NCI-H128 (cell line): ENCODE results near the gene EYA4.

ENCODE experiments used
- DNase-seq: peaks from one replicate; lab custom pipeline; 2025; ENCODE audit not compliant: unreplicated experiment; lab: John Stamatoyannopoulos, UW

EYA4 gene

GRCh38 chr6:133241086-133241900 is at the start of gene EYA4:
TSS of gene EYA4 (plus strand) at chr6:133241357. CDS start at chr6:133274781, 33,424 bp downstream.
- no peak for DNase-seq

DNA sequence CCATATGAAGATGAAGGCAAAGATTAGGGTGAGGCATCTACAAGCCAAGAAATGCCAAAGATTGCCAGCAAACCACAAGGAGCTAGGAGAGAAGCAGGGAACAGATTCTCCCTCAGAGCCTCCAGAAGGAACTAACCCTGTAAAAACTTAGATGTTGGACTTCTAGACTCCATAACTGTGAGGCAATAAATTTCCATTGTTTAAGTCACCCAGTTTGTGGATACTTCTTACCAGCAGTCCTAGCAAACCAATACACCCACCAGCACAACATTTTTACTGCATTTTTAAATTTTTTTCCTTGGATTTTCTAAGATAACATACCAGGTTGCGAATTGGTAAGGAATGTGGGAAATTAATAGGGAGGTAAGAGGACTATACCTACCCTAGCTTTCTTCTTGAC is 47.8 kb upstream of the EYA4 start:
- DNase-seq, result no peak

GRCh38 chr6:133198725-133199124 is 42.4 kb upstream of the EYA4 start:
- DNase-seq, result no peak

GRCh38 chr6:133201231-133201630 is 39.9 kb upstream of the EYA4 start:
- no peak for DNase-seq

- no peak for DNase-seq
These were observed 38.4 kb upstream of the EYA4 start for GRCh38 chr6:133202610-133203343.

DNA sequence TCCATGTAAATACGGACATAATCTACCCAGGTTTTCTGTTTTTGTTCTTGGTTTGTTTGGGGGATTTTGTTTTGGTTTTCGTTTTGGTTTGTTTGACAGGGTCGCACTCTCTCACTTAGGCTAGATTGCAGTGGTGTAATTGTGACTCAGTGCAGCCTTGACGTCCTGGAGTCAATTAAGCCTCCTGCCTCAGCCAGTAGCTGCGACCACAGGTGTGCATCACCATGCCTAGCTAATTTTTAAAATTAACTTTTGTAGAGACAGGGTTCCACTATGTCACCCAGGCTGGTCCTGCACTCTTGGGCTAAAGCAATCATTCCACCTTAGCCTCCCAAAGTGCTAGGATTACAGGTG is 37.8 kb upstream of the EYA4 start:
- no peak for DNase-seq

DNA sequence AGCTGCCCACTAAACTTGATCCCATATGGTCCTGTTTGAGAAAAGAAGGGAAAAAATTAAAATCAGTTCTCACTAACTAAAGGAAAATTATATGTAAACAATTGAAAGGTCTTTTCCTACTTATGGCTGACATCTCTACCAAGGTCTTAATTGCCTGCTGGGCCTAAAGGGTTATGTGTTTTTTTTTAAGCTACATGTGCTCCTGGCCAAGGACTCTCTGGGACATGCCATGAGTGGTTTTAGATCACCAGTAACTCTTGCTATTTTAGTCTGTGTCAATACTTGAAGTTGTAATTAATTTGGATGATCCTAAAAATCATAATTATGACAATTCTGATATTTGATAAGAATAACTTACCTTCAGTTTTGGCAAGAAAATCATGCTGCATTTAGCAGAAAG is 35.9 kb upstream of the EYA4 start:
- DNase-seq, result no peak

DNA sequence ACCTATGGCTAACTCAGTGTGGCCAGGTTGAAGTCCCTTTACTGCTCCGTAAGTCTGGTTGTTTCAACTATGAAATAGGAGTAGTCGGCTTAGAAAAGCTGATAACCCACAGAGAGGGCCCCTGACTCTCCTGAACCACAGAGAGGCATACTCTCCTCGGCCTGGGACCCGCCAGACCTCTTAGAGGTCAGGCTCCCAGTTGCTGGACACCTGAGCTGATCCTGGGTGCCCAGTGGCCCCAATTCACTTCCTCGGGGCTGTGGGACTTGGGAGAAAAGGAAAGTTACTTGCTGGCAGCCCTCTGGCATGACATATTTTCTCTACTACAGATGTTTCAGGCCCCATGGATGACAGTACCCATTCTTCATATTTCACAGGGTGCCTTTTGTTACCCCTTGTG is 34.2 kb upstream of the EYA4 start:
- no peak for DNase-seq

DNA sequence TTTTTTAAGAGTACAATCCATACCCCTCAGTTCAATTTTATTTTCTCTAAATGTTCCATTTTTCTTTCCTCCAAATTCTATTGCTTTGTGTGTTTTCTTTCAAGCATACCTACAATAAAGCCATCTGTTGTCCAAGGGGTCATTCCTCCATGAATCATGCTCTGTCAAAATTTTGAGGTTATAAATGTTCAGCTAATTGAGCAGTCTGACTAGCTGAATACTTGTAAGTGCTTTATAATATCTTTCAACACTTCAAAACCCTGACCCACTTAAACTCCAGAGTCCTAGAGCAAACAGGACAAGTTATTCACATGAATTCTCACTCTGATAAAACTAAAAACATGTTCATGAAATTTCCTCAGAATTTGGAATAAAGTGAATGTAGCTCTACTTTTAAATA is 33.4 kb upstream of the EYA4 start:
- no peak for DNase-seq

- no peak for DNase-seq
These were observed 32.9 kb upstream of the EYA4 start for GRCh38 chr6:133208183-133208755.

DNA sequence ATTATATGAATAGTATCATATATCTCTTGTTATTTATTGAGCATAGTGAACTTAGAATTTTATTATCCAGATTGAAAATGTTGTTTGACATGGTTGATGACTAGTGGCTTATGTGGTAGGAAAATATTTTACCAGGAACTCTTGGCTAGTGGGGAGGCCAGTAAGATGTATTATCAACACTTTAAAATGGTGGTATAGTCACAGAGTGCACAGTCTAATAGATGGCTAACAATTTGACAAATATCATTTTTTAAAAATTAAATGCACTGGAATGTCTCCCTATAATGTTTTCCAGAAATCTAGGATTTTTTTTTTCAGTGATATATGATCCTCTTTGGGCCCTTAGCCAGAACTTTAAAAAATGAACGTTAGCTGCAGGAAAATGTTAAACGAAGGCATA is 26.9 kb upstream of the EYA4 start:
- no peak for DNase-seq

GRCh38 chr6:133218852-133219251 is 22.3 kb upstream of the EYA4 start:
- DNase-seq, result no peak

GRCh38 chr6:133223452-133224029 is 17.6 kb upstream of the EYA4 start:
- no peak for DNase-seq

DNA sequence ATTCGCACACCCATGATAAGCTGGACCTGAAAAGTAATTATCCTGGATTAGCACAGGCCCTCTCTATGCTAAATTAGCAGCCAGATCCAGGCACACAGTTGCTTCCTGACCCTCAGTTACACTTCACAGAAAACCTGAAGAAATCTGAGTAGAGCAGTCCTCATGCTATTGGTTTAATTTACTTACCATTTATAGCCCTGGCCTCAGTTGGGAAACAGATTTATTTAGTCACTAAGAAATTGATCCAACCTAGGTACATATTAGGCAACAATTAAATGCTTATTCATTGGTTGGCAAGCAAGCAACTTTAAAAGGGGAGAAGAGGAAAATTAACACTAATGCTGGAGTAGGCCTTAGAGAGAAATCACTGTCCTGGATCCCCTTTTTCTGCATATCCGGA is 15.6 kb upstream of the EYA4 start:
- no peak for DNase-seq

- no peak for DNase-seq
These were observed 13.8 kb upstream of the EYA4 start for GRCh38 chr6:133227344-133227743.

GRCh38 chr6:133230052-133230451 is 11.1 kb upstream of the EYA4 start:
- no peak for DNase-seq

DNA sequence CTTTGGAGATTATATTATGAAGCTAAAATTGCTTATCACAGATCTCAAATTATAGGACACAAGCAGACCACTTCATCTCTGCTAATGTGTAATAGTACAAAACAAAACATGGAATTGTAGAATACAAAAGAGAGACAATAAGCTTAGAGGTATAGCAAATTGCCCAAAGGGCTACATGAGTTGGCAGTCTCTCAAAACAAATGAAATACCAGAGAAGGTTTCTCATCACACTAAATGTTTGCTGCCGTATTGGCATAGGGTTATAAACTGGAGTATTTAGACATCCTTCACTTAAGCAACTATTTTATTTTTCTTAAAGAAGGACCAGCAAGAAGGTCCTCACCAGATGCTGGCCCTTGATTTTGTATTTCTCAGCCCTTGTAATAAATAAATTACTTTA is 5.9 kb upstream of the EYA4 start:
- DNase-seq, result no peak

GRCh38 chr6:133236932-133237331 is 4.2 kb upstream of the EYA4 start:
- DNase-seq, result no peak

DNA sequence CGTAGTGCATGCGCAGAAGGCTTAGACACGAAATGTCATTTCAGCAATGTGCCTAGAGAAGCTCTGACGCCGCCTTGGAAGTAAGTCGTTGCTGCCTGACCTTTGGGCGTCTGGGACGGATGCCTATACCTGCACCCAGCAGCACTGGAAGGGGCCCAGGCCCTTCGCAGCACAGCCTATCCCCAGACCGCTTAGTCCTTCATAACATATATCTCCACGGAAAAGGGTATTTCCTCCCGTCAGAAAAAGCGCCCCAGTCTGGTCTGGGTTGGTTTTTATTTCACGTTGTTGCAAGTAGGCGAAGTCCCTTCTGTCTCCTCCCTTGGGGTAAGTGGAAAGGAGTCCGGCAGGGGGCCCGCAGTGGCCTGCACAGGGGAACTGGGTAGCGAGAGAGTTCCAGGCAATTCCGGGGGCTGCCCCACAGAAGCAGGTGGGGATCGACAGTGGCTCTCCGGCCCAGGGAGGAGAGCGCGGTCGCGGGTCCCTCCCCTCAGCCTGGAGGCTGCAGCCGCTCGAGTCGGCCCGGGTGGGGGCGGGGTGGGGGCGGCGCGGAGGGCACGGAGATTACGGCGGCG is 559 bp upstream of the EYA4 start:
- DNase-seq, result no peak

- no peak for DNase-seq
These were observed 912 bp downstream of the EYA4 start for GRCh38 chr6:133241901-133242636.
